ENCODE data around the gene GPR155. TPM values are rescaled to one million over a fixed set of nuclear protein-coding genes. Genes with fewer than 3 reads are reported as not detected.
A peak's percentile ranks its signal among the peaks of the same experiment; 100 is the strongest.

Gene GPR155, protein sequence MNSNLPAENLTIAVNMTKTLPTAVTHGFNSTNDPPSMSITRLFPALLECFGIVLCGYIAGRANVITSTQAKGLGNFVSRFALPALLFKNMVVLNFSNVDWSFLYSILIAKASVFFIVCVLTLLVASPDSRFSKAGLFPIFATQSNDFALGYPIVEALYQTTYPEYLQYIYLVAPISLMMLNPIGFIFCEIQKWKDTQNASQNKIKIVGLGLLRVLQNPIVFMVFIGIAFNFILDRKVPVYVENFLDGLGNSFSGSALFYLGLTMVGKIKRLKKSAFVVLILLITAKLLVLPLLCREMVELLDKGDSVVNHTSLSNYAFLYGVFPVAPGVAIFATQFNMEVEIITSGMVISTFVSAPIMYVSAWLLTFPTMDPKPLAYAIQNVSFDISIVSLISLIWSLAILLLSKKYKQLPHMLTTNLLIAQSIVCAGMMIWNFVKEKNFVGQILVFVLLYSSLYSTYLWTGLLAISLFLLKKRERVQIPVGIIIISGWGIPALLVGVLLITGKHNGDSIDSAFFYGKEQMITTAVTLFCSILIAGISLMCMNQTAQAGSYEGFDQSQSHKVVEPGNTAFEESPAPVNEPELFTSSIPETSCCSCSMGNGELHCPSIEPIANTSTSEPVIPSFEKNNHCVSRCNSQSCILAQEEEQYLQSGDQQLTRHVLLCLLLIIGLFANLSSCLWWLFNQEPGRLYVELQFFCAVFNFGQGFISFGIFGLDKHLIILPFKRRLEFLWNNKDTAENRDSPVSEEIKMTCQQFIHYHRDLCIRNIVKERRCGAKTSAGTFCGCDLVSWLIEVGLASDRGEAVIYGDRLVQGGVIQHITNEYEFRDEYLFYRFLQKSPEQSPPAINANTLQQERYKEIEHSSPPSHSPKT
- total RNA-seq (ENCODE audit: low replicate concordance), result 0.37 and 0.43 TPM in 2 replicates

DNA sequence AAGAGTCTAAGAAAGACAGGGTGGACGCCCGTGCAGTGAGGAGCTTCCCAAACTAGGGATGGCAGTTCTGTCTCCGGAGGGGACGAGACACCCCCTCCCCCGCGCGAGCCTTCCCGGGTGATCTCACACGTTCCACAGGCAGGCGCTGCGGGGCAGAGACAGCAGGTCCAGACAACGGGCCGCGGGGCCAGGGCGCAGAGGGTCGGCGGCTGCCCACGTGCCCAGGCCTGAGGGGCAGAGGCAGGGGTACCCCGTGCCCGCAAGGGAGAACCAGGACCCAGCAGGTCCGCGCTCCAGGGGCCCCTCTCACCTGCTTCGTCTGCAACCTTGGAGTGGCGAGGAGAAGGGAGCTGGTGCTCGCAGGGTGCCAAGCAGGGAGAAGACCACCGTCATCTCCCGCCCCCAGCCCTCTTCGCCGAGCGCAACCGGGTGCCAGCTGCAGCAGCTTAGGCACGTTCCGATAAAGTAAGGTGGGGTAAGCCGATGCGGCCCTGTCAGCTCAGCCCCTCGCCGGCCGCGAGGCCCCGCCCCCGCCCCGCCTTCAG is at the start of gene GPR155:
GPR155 (minus strand) TSS at position 467 of the 545 bp plus-strand sequence. CDS start 5,073 bp downstream, outside the sequence.
- H3K9me3 Mint-ChIP-seq, result peaks cover 5% of the 10 kb centered on the region
- Histone ChIP-seq H3K9ac (no peak within 1 kb of the TSS), H3K27ac (no peak within 1 kb of the TSS), H4K20me1 (ENCODE audit: low read depth) (no peaks in the 10 kb centered on the region), H2AFZ (replicated peaks) (peak within 1 kb of the TSS; percentile 98), H3K27me3 (peaks cover 49% of the 10 kb centered on the region), H3K36me3 (no peaks in the 10 kb centered on the region), H3K79me2 (ENCODE audit: low read depth) (no peaks in the 10 kb centered on the region), H3F3A (ENCODE audit: low read depth) (no peaks in the 10 kb centered on the region), H3K4me2 (peak within 1 kb of the TSS; percentile 86), H3K4me3 (peak within 1 kb of the TSS; percentile 70), H3K9me3 (ENCODE audit: low read depth) (no peaks in the 10 kb centered on the region), H3K4me1 (peaks cover 5% of the 10 kb centered on the region)
- peaks cover 3% of the 10 kb centered on the region for H3K36me3 Mint-ChIP-seq
- H3K4me3 Mint-ChIP-seq, result peak within 1 kb of the TSS; percentile 90
- peaks cover 6% of the 10 kb centered on the region for H3K27me3 Mint-ChIP-seq (ENCODE audit: insufficient read depth, low read depth)
- peak within 1 kb of the TSS; percentile 91 for H3K27ac Mint-ChIP-seq
- TF ChIP-seq EZH2phosphoT487 (IDR thresholded peaks at IDR 0.05), result no peak
- TF ChIP-seq EZH2 (IDR thresholded peaks at IDR 0.05), result no peak
- no peak for TF ChIP-seq CTCF (IDR thresholded peaks at IDR 0.05)
- peaks cover 7% of the 10 kb centered on the region for H3K4me1 Mint-ChIP-seq
- DNase-seq (ENCODE audit: low spot score), result peak; percentile 62

GRCh38 chr2:174535757-174536703 is 49.2 kb upstream of the GPR155 start:
- DNase-seq (ENCODE audit: low spot score), result no peak
- Mint-ChIP-seq H3K27ac (no peak overlapping the region), H3K36me3 (no peaks in the 10 kb centered on the region), H3K4me1 (no peaks in the 10 kb centered on the region), H3K4me3 (no peak overlapping the region), H3K9me3 (no peaks in the 10 kb centered on the region), H3K27me3 (ENCODE audit: insufficient read depth, low read depth) (peaks cover 5% of the 10 kb centered on the region)
- no peaks in the 10 kb centered on the region for H3K9me3 ChIP-seq (ENCODE audit: low read depth)
- no peaks in the 10 kb centered on the region for H3K4me1 ChIP-seq
- H3K36me3 ChIP-seq, result no peaks in the 10 kb centered on the region
- H3K9ac ChIP-seq, result no peak overlapping the region
- H3K27me3 ChIP-seq, result no peaks in the 10 kb centered on the region
- no peak overlapping the region for H3K27ac ChIP-seq
- no peak overlapping the region for H3K4me2 ChIP-seq
- H2AFZ ChIP-seq (replicated peaks), result no peak overlapping the region
- no peaks in the 10 kb centered on the region for H3F3A ChIP-seq (ENCODE audit: low read depth)
- TF ChIP-seq EZH2 (IDR thresholded peaks at IDR 0.05) (no peak), CTCF (IDR thresholded peaks at IDR 0.05) (no peak)
- no peak overlapping the region for H3K4me3 ChIP-seq
- H3K79me2 ChIP-seq (ENCODE audit: low read depth), result no peaks in the 10 kb centered on the region
- H4K20me1 ChIP-seq (ENCODE audit: low read depth), result no peaks in the 10 kb centered on the region

DNA sequence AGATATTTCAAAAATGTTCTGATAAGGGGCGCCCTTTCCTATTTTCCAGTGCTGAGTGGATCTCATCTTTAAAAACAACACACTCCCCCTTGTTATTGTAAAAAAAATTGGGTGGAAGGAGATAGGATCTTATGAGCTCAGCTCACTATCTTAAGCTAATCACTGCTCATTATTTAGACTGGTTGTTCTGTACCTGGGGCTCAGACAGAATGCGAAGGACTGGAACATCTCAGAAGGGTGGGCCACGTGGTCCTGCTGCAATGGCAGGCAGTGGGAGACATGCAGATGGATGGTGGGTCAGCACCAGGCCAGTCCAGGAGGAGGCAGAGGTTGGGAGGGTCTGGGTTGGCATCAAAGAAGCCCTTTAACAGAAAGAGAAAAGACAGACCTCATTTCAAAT is 48.3 kb upstream of the GPR155 start:
- Mint-ChIP-seq H3K9me3 (no peaks in the 10 kb centered on the region), H3K27ac (no peak overlapping the region), H3K27me3 (ENCODE audit: insufficient read depth, low read depth) (peaks cover 5% of the 10 kb centered on the region), H3K36me3 (no peaks in the 10 kb centered on the region), H3K4me1 (no peaks in the 10 kb centered on the region), H3K4me3 (no peak overlapping the region)
- Histone ChIP-seq H3K9ac (no peak overlapping the region), H3K4me3 (no peak overlapping the region), H2AFZ (replicated peaks) (no peak overlapping the region), H3K36me3 (no peaks in the 10 kb centered on the region), H3K9me3 (ENCODE audit: low read depth) (no peaks in the 10 kb centered on the region), H3K4me2 (no peak overlapping the region), H3K27me3 (no peaks in the 10 kb centered on the region), H3K4me1 (no peaks in the 10 kb centered on the region), H3K79me2 (ENCODE audit: low read depth) (no peaks in the 10 kb centered on the region), H3F3A (ENCODE audit: low read depth) (no peaks in the 10 kb centered on the region), H3K27ac (no peak overlapping the region), H4K20me1 (ENCODE audit: low read depth) (no peaks in the 10 kb centered on the region)
- TF ChIP-seq EZH2phosphoT487 (IDR thresholded peaks at IDR 0.05) (no peak), CTCF (IDR thresholded peaks at IDR 0.05) (no peak), EZH2 (IDR thresholded peaks at IDR 0.05) (no peak)
- no peak for DNase-seq (ENCODE audit: low spot score)

Measured in neural progenitor cell (in vitro differentiated cells).